Measurements from ENCODE around the gene SNX5. TPM values are rescaled to one million over a fixed set of nuclear protein-coding genes. Genes with fewer than 3 reads are reported as not detected.

Gene SNX5
- total and polyA plus RNA-seq, 2 of the 8 experiments (the other 6 are each of a cell fraction or from before 2014, with no cell fraction given), result 155 to 194 TPM

- TF ChIP-seq SAP30 (IDR thresholded peaks at IDR 0.05; ENCODE audit: insufficient read depth, insufficient replicate concordance, low read length) (no peak), EZH2 (IDR thresholded peaks at IDR 0.05; ENCODE audit: low read depth, low read length, severe bottlenecking) (no peak), SUZ12 (IDR thresholded peaks at IDR 0.05; ENCODE audit: low read length) (no peak)
Measured at GRCh38 chr20:17911927-17912326, 56.7 kb downstream of the SNX5 start (continued).
